SK-N-SH (cell line): ENCODE data around the gene QSOX2. TPM values are rescaled to one million over a fixed set of nuclear protein-coding genes. Genes with fewer than 3 reads are reported as not detected.
A peak's percentile ranks its signal among the peaks of the same experiment; 100 is the strongest.

ENCODE experiments used
- CTCF ChIA-PET: fragments of 300-600, 350-600 bp; formaldehyde crosslinking; extraction: SDS; loops from one replicate; lab custom pipeline; 2021; lab: Yijun Ruan, JAX
- POLR2A ChIA-PET: fragments of 350-600 bp; sonication (Branson Sonifier 250); formaldehyde crosslinking; extraction: SDS; loops from one replicate; lab custom pipeline; 2020; ENCODE audit warnings: antibody characterized with exemption, inconsistent platforms; lab: Yijun Ruan, JAX
- DNase-seq: peaks from one replicate; pipeline ENCODE4 v3.0.0; 2012
- H2AFZ ChIP-seq: fragments of 200-600 bp; sonication (generic); 2 replicates; pipeline ENCODE4 v1.8.1; 2016; ENCODE audit warnings: antibody characterized with exemption, mild to moderate bottlenecking, low read depth
- H3F3A ChIP-seq: fragments of 200-600 bp; sonication (generic); replicated peaks from 2 replicates; pipeline ENCODE3; 2016; ENCODE audit warnings: antibody characterized with exemption, mild to moderate bottlenecking; ENCODE audit not compliant: insufficient read depth
- H3K27ac ChIP-seq, 2 experiments: fragments of 200-500 bp in 1 of 2; fragments of 200-600 bp in 1 of 2; sonication (Bioruptor generic) in 1 of 2; sonication (generic), shearing (Covaris generic) in 1 of 2; 2 replicates each; pipeline versions ENCODE4 v1.5.1 to v1.6.1; 2014 to 2016; ENCODE audit warnings: low read depth in 2 of 2, inconsistent platforms in 1 of 2, low read length in 1 of 2, mild to moderate bottlenecking in 1 of 2, mixed read lengths in 1 of 2
- H3K27me3 ChIP-seq: fragments of 200-600 bp; sonication (generic), shearing (Covaris generic); 2 replicates; pipeline ENCODE4 v1.6.1; 2016; ENCODE audit warnings: mixed run types; ENCODE audit not compliant: insufficient read depth
- H3K36me3 ChIP-seq, 2 experiments: fragments of 200-500 bp in 1 of 2; fragments of 200-600 bp in 1 of 2; sonication (Bioruptor generic) in 1 of 2; sonication (generic) in 1 of 2; replicated peaks in 1 of 2; 2 replicates each; pipeline versions ENCODE3 to v1.5.1; 2014 to 2016; ENCODE audit warnings: low read length in 1 of 2, mild to moderate bottlenecking in 1 of 2; ENCODE audit not compliant: insufficient read depth in 2 of 2, control insufficient read depth in 1 of 2
- H3K4me1 ChIP-seq, 2 experiments: fragments of 200-500 bp in 1 of 2; fragments of 200-600 bp in 1 of 2; sonication (Bioruptor generic) in 1 of 2; sonication (generic), shearing (Covaris generic) in 1 of 2; 2 replicates each; pipeline versions ENCODE4 v1.5.1 to v1.6.1; 2014 to 2016; ENCODE audit warnings: low read depth in 1 of 2, low read length in 1 of 2, mixed run types in 1 of 2; ENCODE audit not compliant: insufficient read depth in 2 of 2, control insufficient read depth in 1 of 2
- H3K4me2 ChIP-seq: fragments of 200-600 bp; sonication (generic), shearing (Covaris generic); 2 replicates; pipeline ENCODE4 v1.6.1; 2017; ENCODE audit warnings: mixed run types
- H3K4me3 ChIP-seq, 2 experiments: fragments of 200-500 bp in 1 of 2; fragments of 200-600 bp in 1 of 2; sonication (Bioruptor generic) in 1 of 2; sonication (generic), shearing (Covaris generic) in 1 of 2; 2 replicates each; pipeline versions ENCODE4 v1.5.1 to v1.8.1; 2014 to 2016; ENCODE audit warnings: low read depth in 2 of 2, inconsistent platforms in 1 of 2, low read length in 1 of 2, mild to moderate bottlenecking in 1 of 2, mixed read lengths in 1 of 2, moderate library complexity in 1 of 2
- H3K79me2 ChIP-seq: fragments of 200-600 bp; sonication (generic); 2 replicates; pipeline ENCODE4 v1.8.1; 2017; ENCODE audit warnings: mild to moderate bottlenecking; ENCODE audit not compliant: insufficient read depth
- H3K9ac ChIP-seq: fragments of 200-600 bp; sonication (generic); 2 replicates; pipeline ENCODE4 v1.6.1; 2017; ENCODE audit warnings: mixed run types
- H3K9me2 ChIP-seq: fragments of 200-600 bp; sonication (generic); 2 replicates; pipeline ENCODE4 v1.6.1; 2017; ENCODE audit warnings: mixed run types
- H3K9me3 ChIP-seq: fragments of 200-600 bp; sonication (generic); 2 replicates; pipeline ENCODE4 v1.6.1; 2017; ENCODE audit warnings: mixed run types, mild to moderate bottlenecking, moderate library complexity
- H4K20me1 ChIP-seq: fragments of 200-600 bp; sonication (generic); 2 replicates; pipeline ENCODE4 v1.6.1; 2017; ENCODE audit warnings: mild to moderate bottlenecking, mixed run types; ENCODE audit not compliant: insufficient read depth
- CHD2 ChIP-seq: fragments of 150-350 bp; IDR thresholded peaks from 2 replicates; pipeline ENCODE4 v1.6.1; 2018; ENCODE audit warnings: low read length; ENCODE audit not compliant: partially characterized antibody
- EZH2phosphoT487 ChIP-seq: fragments of 200-600 bp; sonication (generic); IDR thresholded peaks from 2 replicates; pipeline ENCODE4 v1.6.1; 2017; ENCODE audit warnings: low read depth, mixed run types, mild to moderate bottlenecking, antibody characterized with exemption, moderate library complexity, borderline replicate concordance
- FOSL2 ChIP-seq: IDR thresholded peaks from 2 replicates; pipeline ENCODE4 v1.4.0; 2012; ENCODE audit warnings: low read depth, mild to moderate bottlenecking, moderate library complexity, borderline replicate concordance
- FOXM1 ChIP-seq: IDR thresholded peaks from 2 replicates; pipeline ENCODE4 v1.4.0; 2012; ENCODE audit warnings: low read depth, mild to moderate bottlenecking
- GABPA ChIP-seq: IDR thresholded peaks from 2 replicates; pipeline ENCODE4 v1.4.0; 2012; ENCODE audit warnings: low read depth, mild to moderate bottlenecking
- GATA2 ChIP-seq: sonication (generic); formaldehyde crosslinking; IDR thresholded peaks from 2 replicates; pipeline ENCODE4 v1.5.0; 2020; ENCODE audit warnings: mild to moderate bottlenecking, missing genetic modification reagents
- IRF3 ChIP-seq: fragments of 150-350 bp; IDR thresholded peaks from 2 replicates; pipeline ENCODE4 v1.6.1; 2016; ENCODE audit warnings: mild to moderate bottlenecking, low read depth, low read length
- JUND ChIP-seq: IDR thresholded peaks from 2 replicates; pipeline ENCODE4 v1.4.0; 2012
- MAX ChIP-seq: IDR thresholded peaks from 2 replicates; pipeline ENCODE4 v1.4.0; 2012; ENCODE audit warnings: low read depth
- NFIC ChIP-seq: IDR thresholded peaks from 2 replicates; pipeline ENCODE4 v1.4.0; 2012; ENCODE audit warnings: borderline replicate concordance
- NRF1 ChIP-seq: IDR thresholded peaks from 2 replicates; pipeline ENCODE4 v1.6.1; 2012; ENCODE audit warnings: low read depth, mild to moderate bottlenecking, low read length
- PBX3 ChIP-seq: IDR thresholded peaks from 2 replicates; pipeline ENCODE4; 2012
- RAD21 ChIP-seq: IDR thresholded peaks from 2 replicates; pipeline ENCODE4 v1.6.1; 2012; ENCODE audit warnings: mild to moderate bottlenecking, low read length
- REST ChIP-seq: IDR thresholded peaks from 2 replicates; pipeline ENCODE4 v1.6.1; 2012; ENCODE audit warnings: mild to moderate bottlenecking, low read depth, low read length, moderate library complexity
- RFX5 ChIP-seq: IDR thresholded peaks from 2 replicates; pipeline ENCODE4 v1.6.1; 2012; ENCODE audit warnings: mild to moderate bottlenecking, improper control_type of control experiment, low read length
- SIN3A ChIP-seq: IDR thresholded peaks from 2 replicates; pipeline ENCODE4 v1.6.1; 2012; ENCODE audit warnings: low read depth, mild to moderate bottlenecking, low read length, moderate library complexity, borderline replicate concordance
- SMC3 ChIP-seq: IDR thresholded peaks from 2 replicates; pipeline ENCODE4 v1.6.1; 2012; ENCODE audit warnings: low read depth, low read length, improper control_type of control experiment
- TAF1 ChIP-seq: IDR thresholded peaks from 2 replicates; pipeline ENCODE4 v1.6.1; 2012; ENCODE audit warnings: low read depth, mild to moderate bottlenecking, low read length, moderate library complexity, borderline replicate concordance
- TCF12 ChIP-seq: IDR thresholded peaks from 2 replicates; pipeline ENCODE4 v1.4.0; 2012
- TEAD4 ChIP-seq: IDR thresholded peaks from 2 replicates; pipeline ENCODE4 v1.4.0; 2012; ENCODE audit warnings: mild to moderate bottlenecking, borderline replicate concordance; ENCODE audit not compliant: insufficient read depth
- USF1 ChIP-seq: IDR thresholded peaks from 2 replicates; pipeline ENCODE4 v1.4.0; 2012; ENCODE audit warnings: low read depth, borderline replicate concordance
- YY1 ChIP-seq: IDR thresholded peaks from 2 replicates; pipeline ENCODE4 v1.4.0; 2012; ENCODE audit warnings: low read depth, mild to moderate bottlenecking
- ZBTB33 ChIP-seq: IDR thresholded peaks from 2 replicates; pipeline ENCODE4 v1.4.0; 2012; ENCODE audit warnings: low read depth, borderline replicate concordance
- WGBS: methylation state at CpG from one replicate; pipeline ENCODE4 v1.1.6; 2017; ENCODE audit warnings: low lambda C conversion rate; 5-methylcytosine and 5-hydroxymethylcytosine counted together
- polyA plus RNA-seq, 3 experiments: library from polyadenylated mRNA; depleted of rRNA; stranded (reverse); fragments of >200 nt; gene quantifications; 2 replicates each; pipeline ENCODE4 v1.2.3, GENCODE V29; 2012

Gene QSOX2
- polyA plus RNA-seq, 1 of the 3 experiments (the other 2 are of a cell fraction): 26.6 TPM

- Histone ChIP-seq H2AFZ (no peak overlapping the region), H3K9me2 (no peaks in the 10 kb centered on the region), H3K4me3 (peak overlapping the region in 1 of 2 experiments; percentile 43; a peak in 1 of 4 replicates), H3K27ac (no peak overlapping the region), H3K4me1 (peaks cover 0 to 11% of the 10 kb centered on the region in 2 experiments; a peak in 2 of 4 replicates), H3F3A (no peaks in the 10 kb centered on the region), H3K36me3 (no peaks in the 10 kb centered on the region), H3K27me3 (peaks cover 41% of the 10 kb centered on the region), H3K9ac (no peak overlapping the region), H3K79me2 (no peaks in the 10 kb centered on the region), H3K9me3 (no peaks in the 10 kb centered on the region), H4K20me1 (no peaks in the 10 kb centered on the region), H3K4me2 (peak overlapping the region; percentile 52; the same call in 1 of the 2 replicates)
- POLR2A ChIA-PET: no interaction called here
- CTCF ChIA-PET: interaction anchor here (0.6 to 4.8 kb wide), 56 partner anchors 8 to 430 kb away, joined by 3 to 59 read pairs (median 4); partner anchors contain the start of genes CCDC187, GPSM1 and QSOX2
- WGBS: 67% methylated on average over 9 of the region's 32 CpGs
- DNase-seq: peak; percentile 94
- TF ChIP-seq MAX: 0 out of 2 replicates have a peak, but pooled peaks have one; percentile 19
- TF ChIP-seq GABPA: no peak
- TF ChIP-seq FOXM1: no peak
- TF ChIP-seq PBX3: no peak
- no peak for TF ChIP-seq TEAD4
- no peak for TF ChIP-seq NFIC
- TF ChIP-seq SIN3A: no peak
- no peak for TF ChIP-seq JUND
- no peak for TF ChIP-seq IRF3
- TF ChIP-seq GATA2 (CRISPR knock-in tag): no peak
- no peak for TF ChIP-seq EZH2phosphoT487
- no peak for TF ChIP-seq YY1
- TF ChIP-seq TCF12: no peak
- TF ChIP-seq NRF1: no peak
- no peak for TF ChIP-seq ZBTB33
- TF ChIP-seq SMC3: peak; percentile 84
- no peak for TF ChIP-seq REST
- TF ChIP-seq RAD21: peak; percentile 85
- TF ChIP-seq TAF1: no peak
- no peak for TF ChIP-seq RFX5
- TF ChIP-seq USF1: no peak
- TF ChIP-seq CHD2: peak; percentile 34
- TF ChIP-seq FOSL2: no peak
These were observed 38.0 kb upstream of the QSOX2 start for GRCh38 chr9:136283291-136284235.
